NCI-H2227 treated with DMSO at 0.1 percent for 48 hours (cell line): ENCODE data around the gene CMTM1.
"Not testable (repeated sequence)": the region's sequence is repeated elsewhere in the genome, so short reads cannot be mapped to it uniquely, and the experiment has no call there.

Source experiments
- DNase-seq: peaks from one replicate; lab custom pipeline; 2025; lab: John Stamatoyannopoulos, UW

Gene CMTM1

GRCh38 chr16:66616169-66616568, 49.9 kb downstream of the CMTM1 start:
- DNase-seq, result no peak

- no peak for DNase-seq
Measured at GRCh38 chr16:66616592-66616991, 50.4 kb downstream of the CMTM1 start.

- DNase-seq, result no peak
Measured at GRCh38 chr16:66617010-66617434, 50.8 kb downstream of the CMTM1 start.

- no peak for DNase-seq
Measured at GRCh38 chr16:66617728-66618127, 51.5 kb downstream of the CMTM1 start.

DNA sequence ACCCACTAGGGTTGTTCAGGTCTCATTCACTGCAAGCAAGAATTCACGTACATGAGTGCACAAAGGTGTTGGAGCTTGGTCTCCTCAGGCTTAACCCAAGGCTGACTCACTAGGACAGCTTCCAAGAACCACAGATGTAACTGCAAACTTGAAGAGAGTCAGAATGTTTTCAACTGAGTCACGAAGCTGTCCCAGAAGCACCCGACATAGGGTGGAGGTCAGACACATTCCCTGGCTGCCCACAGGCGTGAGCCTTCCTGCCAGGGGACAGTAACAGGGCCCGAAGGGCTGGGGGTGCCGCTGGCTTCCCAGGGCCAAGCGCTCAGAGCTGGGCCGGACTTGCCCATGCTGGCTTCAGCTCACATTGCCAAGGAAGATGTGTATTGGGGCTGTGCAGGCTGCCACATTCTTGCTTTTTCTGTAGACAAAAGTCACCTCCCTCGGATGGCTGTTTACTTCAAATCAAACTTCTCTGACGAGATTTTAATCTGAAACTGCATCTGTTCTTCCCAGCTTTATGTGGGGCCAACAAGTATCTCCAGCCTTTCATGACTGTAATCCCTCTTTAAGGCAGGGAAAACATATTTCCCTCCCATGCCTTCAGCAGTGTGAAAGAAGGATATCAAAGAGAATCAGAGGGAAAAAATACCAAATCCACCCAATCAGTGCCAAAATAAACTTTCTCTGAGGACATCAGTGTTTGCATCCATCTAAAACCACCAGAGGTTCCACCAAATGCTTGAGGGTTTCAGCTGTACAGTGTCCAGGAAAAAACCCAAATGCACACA, 52.5 kb downstream of the CMTM1 start:
- DNase-seq, result no peak

GRCh38 chr16:66619534-66620428, 53.5 kb downstream of the CMTM1 start:
- DNase-seq, result no peak

- DNase-seq, result no peak
Measured at GRCh38 chr16:66620429-66620795, 54.2 kb downstream of the CMTM1 start.

GRCh38 chr16:66621973-66622372, 55.7 kb downstream of the CMTM1 start:
- no peak for DNase-seq

- DNase-seq, result no peak
Measured at GRCh38 chr16:66622863-66623262, 56.6 kb downstream of the CMTM1 start.

DNA sequence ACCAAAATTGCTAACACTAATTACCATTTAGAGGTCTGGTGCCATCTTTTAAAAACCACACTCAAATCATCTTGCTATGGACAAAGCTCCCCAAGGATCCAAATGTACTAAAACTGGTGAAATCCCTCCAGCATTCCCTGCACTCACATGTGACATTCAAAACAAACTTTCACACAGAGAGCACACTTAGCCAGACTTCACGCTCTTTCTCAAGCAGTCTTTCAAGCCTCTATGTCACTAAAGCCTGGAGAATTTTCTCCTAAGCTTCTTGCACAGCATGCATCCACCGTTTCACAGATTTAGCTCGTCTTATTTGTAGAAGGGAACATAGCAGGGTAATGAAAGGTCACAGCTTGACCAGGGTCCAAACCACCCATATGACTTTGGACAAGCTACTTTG, 57.5 kb downstream of the CMTM1 start:
- no peak for DNase-seq

DNA sequence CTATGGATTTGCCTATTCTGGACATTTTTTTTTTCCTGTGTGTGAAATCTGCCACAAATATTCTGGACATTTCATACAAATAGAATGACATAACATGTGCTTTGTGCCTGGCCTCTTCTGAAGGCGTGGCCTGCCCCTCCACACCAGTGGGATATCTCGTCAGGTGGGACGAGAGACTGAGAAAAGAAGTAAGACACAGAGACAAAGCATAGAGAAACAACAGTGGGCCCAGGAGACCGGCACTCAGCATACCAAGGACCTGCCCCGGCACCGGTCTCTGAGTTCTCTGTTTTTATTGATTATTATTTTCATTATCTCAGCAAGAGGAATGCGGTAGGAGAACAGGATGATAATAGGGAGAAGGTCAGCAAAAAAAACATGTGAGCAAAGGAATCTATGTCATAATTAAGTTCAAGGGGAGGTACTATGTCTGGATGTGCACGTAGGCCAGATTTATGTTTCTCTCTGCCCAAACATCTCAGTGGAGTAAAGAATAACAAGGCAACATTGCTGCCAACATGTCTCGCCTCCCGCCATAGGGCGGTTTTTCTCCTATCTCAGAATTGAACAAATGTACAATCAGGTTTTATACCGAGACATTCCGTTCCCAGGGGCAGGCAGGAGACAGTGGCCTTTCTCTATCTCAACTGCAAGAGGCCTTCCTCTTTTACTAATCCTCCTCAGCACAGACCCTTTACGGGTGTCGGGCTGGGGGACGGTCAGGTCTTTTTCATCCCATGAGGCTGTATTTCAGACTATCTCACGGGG, 61.6 kb downstream of the CMTM1 start:
- DNase-seq, result not testable (repeated sequence)
